GM12878 (cell line): ENCODE measurements around the gene MYBBP1A. TPM values are rescaled to one million over a fixed set of nuclear protein-coding genes. Genes with fewer than 3 reads are reported as not detected.

Source experiments
- ATAC-seq: fragments of 200-7000 bp; cut with Tn5 transposase; 3 replicates; pipeline ENCODE4 v1.9.1; 2020; ENCODE audit warnings: mild to moderate bottlenecking, moderate library complexity
- BruUV-seq: library from RNA; stranded (reverse); fragments of 400-500 nt; replicated peaks from 2 replicates; lab custom pipeline; 2021; lab: Mats Ljungman, UMichigan
- CTCF ChIA-PET: fragments of 300-600 bp; sonication (Branson Sonifier 250); formaldehyde crosslinking; extraction: SDS; loops from one replicate; lab custom pipeline; 2021; ENCODE audit warnings: inconsistent platforms; lab: Yijun Ruan, JAX
- POLR2A ChIA-PET: fragments of 350-600 bp; formaldehyde crosslinking; extraction: SDS; loops from one replicate; lab custom pipeline; 2021; ENCODE audit warnings: inconsistent platforms; lab: Charles Lee
- RAD21 ChIA-PET: fragments of 300-600 bp; sonication (Branson Sonifier 250); formaldehyde crosslinking; loops from one replicate; lab custom pipeline; 2023; ENCODE audit warnings: antibody characterized with exemption; ENCODE audit not compliant: unreplicated experiment; lab: Charles Lee
- SMC1A ChIA-PET: fragments of 300-600 bp; sonication (Branson Sonifier 250); formaldehyde crosslinking; loops from one replicate; lab custom pipeline; 2023; ENCODE audit not compliant: unreplicated experiment, uncharacterized antibody; lab: Charles Lee
- DNase-seq: peaks from one replicate; pipeline ENCODE4 v3.0.0-alpha.2; 2011; ENCODE audit warnings: low read depth, low spot score
- FAIRE-seq: peaks from 3 replicates; lab custom pipeline; 2011; peaks lifted over from hg19 to GRCh38; lab: Jason Lieb, UNC
- H2AFZ ChIP-seq: 2 replicates; pipeline ENCODE4 v1.6.0; 2011; ENCODE audit warnings: low read depth, low read length, control low read depth; ENCODE audit not compliant: control insufficient read depth
- H3K27ac ChIP-seq: 2 replicates; pipeline ENCODE4 v1.5.1; 2011; ENCODE audit warnings: control low read depth; ENCODE audit not compliant: control insufficient read depth, insufficient read depth
- H3K27me3 ChIP-seq, 2 experiments: replicated peaks in 1 of 2; 2 replicates each; pipeline versions ENCODE4 v1.6.0 to v1.6.1; 2011; ENCODE audit warnings: low read length in 1 of 2; ENCODE audit not compliant: control insufficient read depth in 2 of 2, insufficient read depth in 2 of 2
- H3K36me3 ChIP-seq, 2 experiments: 2 replicates each; pipeline ENCODE4 v1.5.1; 2011; ENCODE audit warnings: low read length in 1 of 2; ENCODE audit not compliant: control insufficient read depth in 2 of 2, insufficient read depth in 2 of 2
- H3K4me1 ChIP-seq: 2 replicates; pipeline ENCODE4 v1.6.1; 2011; ENCODE audit warnings: mild to moderate bottlenecking, low read length, moderate library complexity, mixed read lengths; ENCODE audit not compliant: control insufficient read depth, insufficient read depth
- H3K4me2 ChIP-seq: 2 replicates; pipeline ENCODE4 v1.6.0; 2011; ENCODE audit warnings: control low read depth; ENCODE audit not compliant: control insufficient read depth, insufficient read depth
- H3K4me3 ChIP-seq: fragments of 200-600 bp; sonication (generic); 2 replicates; pipeline ENCODE4 v1.5.1; 2016
- H3K79me2 ChIP-seq: 2 replicates; pipeline ENCODE4 v1.6.0; 2011; ENCODE audit warnings: low read length; ENCODE audit not compliant: control insufficient read depth, insufficient read depth
- H3K9ac ChIP-seq: 2 replicates; pipeline ENCODE4 v1.8.0; 2011; ENCODE audit warnings: low read length, control low read depth, mixed read lengths; ENCODE audit not compliant: control insufficient read depth, insufficient read depth
- H3K9me3 ChIP-seq: replicated peaks from 3 replicates; pipeline ENCODE4 v1.5.1; 2011; ENCODE audit warnings: mild to moderate bottlenecking, low read length; ENCODE audit not compliant: control insufficient read depth, insufficient read depth
- H4K20me1 ChIP-seq: 2 replicates; pipeline ENCODE4 v1.6.0; 2011; ENCODE audit not compliant: control insufficient read depth, insufficient read depth
- ATF7 ChIP-seq: fragments of 450-650 bp; IDR thresholded peaks from 2 replicates; pipeline ENCODE4 v1.6.1; 2016; ENCODE audit warnings: low read depth, mild to moderate bottlenecking
- CEBPB ChIP-seq, 2 experiments: fragments of 150-350 bp in 1 of 2; IDR thresholded peaks; 2 replicates each; pipeline ENCODE4 v1.6.1; 2012 to 2014; ENCODE audit warnings: low read depth in 2 of 2, low read length in 2 of 2, borderline replicate concordance in 1 of 2, inconsistent platforms in 1 of 2
- CUX1 ChIP-seq: IDR thresholded peaks from 2 replicates; pipeline ENCODE4 v1.6.1; 2012; ENCODE audit warnings: improper control_type of control experiment, low read depth, low read length; ENCODE audit not compliant: insufficient replicate concordance
- HDAC6 ChIP-seq: fragments of 200-600 bp; sonication (generic); IDR thresholded peaks from one replicate; pipeline ENCODE4 v1.8.0; 2017; ENCODE audit warnings: antibody characterized with exemption; ENCODE audit not compliant: unreplicated experiment
- NFIC ChIP-seq: IDR thresholded peaks from 2 replicates; pipeline ENCODE4 v1.6.1; 2012; ENCODE audit warnings: low read depth, mild to moderate bottlenecking, inconsistent platforms, low read length, moderate library complexity
- NFXL1 ChIP-seq: fragments of 450-650 bp; IDR thresholded peaks from 2 replicates; pipeline ENCODE4 v1.6.1; 2017; ENCODE audit warnings: antibody characterized with exemption, mild to moderate bottlenecking, borderline replicate concordance
- PAX5 ChIP-seq: IDR thresholded peaks from 2 replicates; pipeline ENCODE4 v1.6.1; 2011; ENCODE audit warnings: low read depth, low read length, borderline replicate concordance
- PAX8 ChIP-seq: fragments of 450-650 bp; IDR thresholded peaks from 2 replicates; pipeline ENCODE4 v1.6.1; 2017; ENCODE audit warnings: mild to moderate bottlenecking, moderate library complexity
- SIX5 ChIP-seq: IDR thresholded peaks from 2 replicates; pipeline ENCODE4 v1.6.1; 2011; ENCODE audit warnings: mild to moderate bottlenecking, low read depth, low read length, moderate library complexity; ENCODE audit not compliant: severe bottlenecking
- SMAD1 ChIP-seq: fragments of 450-650 bp; IDR thresholded peaks from 2 replicates; pipeline ENCODE4 v1.6.1; 2018; ENCODE audit warnings: mild to moderate bottlenecking, low read depth; ENCODE audit not compliant: partially characterized antibody
- STAT3 ChIP-seq: IDR thresholded peaks from 2 replicates; pipeline ENCODE4 v1.6.1; 2011; ENCODE audit warnings: low read depth, low read length, improper control_type of control experiment
- SUPT20H ChIP-seq: IDR thresholded peaks from 2 replicates; pipeline ENCODE4 v1.6.1; 2011; ENCODE audit warnings: low read depth, mild to moderate bottlenecking, low read length, moderate library complexity, borderline replicate concordance; ENCODE audit not compliant: control insufficient read depth
- TAF1 ChIP-seq: IDR thresholded peaks from 2 replicates; pipeline ENCODE4 v1.6.1; 2011; ENCODE audit warnings: mild to moderate bottlenecking, low read depth, low read length, borderline replicate concordance
- TCF12 ChIP-seq: IDR thresholded peaks from 2 replicates; pipeline ENCODE4 v1.6.1; 2011; ENCODE audit warnings: low read depth, mild to moderate bottlenecking, low read length
- ZNF207 ChIP-seq: fragments of 450-650 bp; IDR thresholded peaks from 2 replicates; pipeline ENCODE4 v1.6.1; 2014; ENCODE audit warnings: antibody characterized with exemption, mild to moderate bottlenecking, borderline replicate concordance
- WGBS: methylation state at CpG from one replicate; pipeline ENCODE4 v1.1.6; 2016; ENCODE audit warnings: low lambda C conversion rate; ENCODE audit not compliant: insufficient replicate concordance, insufficient coverage; ENCODE audit errors: missing lambda C conversion rate; 5-methylcytosine and 5-hydroxymethylcytosine counted together
- in situ Hi-C: fragments of 300-500 bp; cut with MboI; formaldehyde crosslinking; loops from 9 replicates; pipeline ENCODE4 v1.14.3; 2018; ENCODE audit warnings: mixed read lengths
- intact Hi-C: fragments of 100-400 bp; cut with micrococcal nuclease; formaldehyde crosslinking; loops from one replicate; pipeline ENCODE4 v1.14.2; 2022; ENCODE audit not compliant: unreplicated experiment
- polyA plus RNA-seq, 11 experiments: library from polyadenylated mRNA; depleted of rRNA in 4 of 11; unstranded in 6 of 11; stranded (reverse) in 5 of 11; fragments of >200 nt; fragmentation: Nextera tagmentation in 4 of 11; fragmentation: Illumina TruSeq in 1 of 11; extraction: Ambion mirVana in 4 of 11; extraction: Trizol in 1 of 11; gene quantifications; 1 replicate in 1 of 11; 2 replicates in 10 of 11; pipeline versions ENCODE4 v1.2.1 to v1.2.3, GENCODE V29; 2011 to 2016; ENCODE audit warnings: inconsistent platforms in 2 of 11, missing spikeins in 2 of 11, low read depth in 1 of 11
- total RNA-seq, 4 experiments: library from RNA; depleted of rRNA in 3 of 4; stranded (reverse); fragments of >200 nt in 3 of 4; fragmentation: Illumina TruSeq in 1 of 4; extraction: Trizol in 1 of 4; gene quantifications; 2 replicates each; pipeline versions ENCODE4 v1.2.1 to v1.2.3, GENCODE V29; 2013 to 2021

The MYBBP1A gene
- total and polyA plus RNA-seq, 10 of the 15 experiments (the other 5 are each of a cell fraction or from before 2014, with no cell fraction given): 2.5 to 121 (median 71.6) TPM

- Histone ChIP-seq H3K9ac (no peak overlapping the region), H3K4me1 (peaks cover 9% of the 10 kb centered on the region), H3K4me3 (no peak overlapping the region), H3K4me2 (no peak overlapping the region), H4K20me1 (no peaks in the 10 kb centered on the region), H3K9me3 (no peaks in the 10 kb centered on the region; the same call in 2 of the 3 replicates)
- ChIA-PET RAD21 (no interaction called here), SMC1A (no interaction called here), CTCF (no interaction called here), POLR2A (interaction anchor here (0.7 kb wide), 1 partner anchor 33 kb away, joined by 5 read pairs; no protein-coding TSS in a partner anchor)
- no peak for ATAC-seq
- intact Hi-C loops: no loop called here
- no peak for TF ChIP-seq TCF12
- TF ChIP-seq STAT3: no peak
- no peak for TF ChIP-seq SIX5
- no peak for TF ChIP-seq PAX5
- no peak for TF ChIP-seq HDAC6
- TF ChIP-seq ZNF207: no peak
- no peak for TF ChIP-seq SMAD1
- no peak for TF ChIP-seq PAX8
- no peak for TF ChIP-seq CUX1
- TF ChIP-seq CEBPB (IDR thresholded peaks at IDR 0.05; ENCODE audit: borderline replicate concordance in 1 of 2, low read depth in 2 of 2, low read length in 2 of 2): no peak
- no peak for TF ChIP-seq NFIC
- no peak for TF ChIP-seq TAF1
- TF ChIP-seq SUPT20H: no peak
- no peak for TF ChIP-seq NFXL1
- TF ChIP-seq ATF7: no peak
- TF ChIP-seq, all 136 proteins: peak for 0
- no peaks in the 10 kb centered on the region for H3K79me2 ChIP-seq
- 54% methylated on average over 5 of the region's 5 CpGs for WGBS
- no peak for DNase-seq
- no TSS peak for BruUV-seq
- no peak overlapping the region for H3K27ac ChIP-seq
- H2AFZ ChIP-seq: no peak overlapping the region
- no peak for FAIRE-seq
- no peaks in the 10 kb centered on the region for H3K36me3 ChIP-seq
- H3K27me3 ChIP-seq: no peaks in the 10 kb centered on the region
- in situ Hi-C loops: no loop called here
These were observed 39.7 kb downstream of the MYBBP1A start for GRCh38 chr17:4515501-4515900.
